ENCODE results near the gene AHCYL1.

- TF ChIP-seq, protein P1, sequence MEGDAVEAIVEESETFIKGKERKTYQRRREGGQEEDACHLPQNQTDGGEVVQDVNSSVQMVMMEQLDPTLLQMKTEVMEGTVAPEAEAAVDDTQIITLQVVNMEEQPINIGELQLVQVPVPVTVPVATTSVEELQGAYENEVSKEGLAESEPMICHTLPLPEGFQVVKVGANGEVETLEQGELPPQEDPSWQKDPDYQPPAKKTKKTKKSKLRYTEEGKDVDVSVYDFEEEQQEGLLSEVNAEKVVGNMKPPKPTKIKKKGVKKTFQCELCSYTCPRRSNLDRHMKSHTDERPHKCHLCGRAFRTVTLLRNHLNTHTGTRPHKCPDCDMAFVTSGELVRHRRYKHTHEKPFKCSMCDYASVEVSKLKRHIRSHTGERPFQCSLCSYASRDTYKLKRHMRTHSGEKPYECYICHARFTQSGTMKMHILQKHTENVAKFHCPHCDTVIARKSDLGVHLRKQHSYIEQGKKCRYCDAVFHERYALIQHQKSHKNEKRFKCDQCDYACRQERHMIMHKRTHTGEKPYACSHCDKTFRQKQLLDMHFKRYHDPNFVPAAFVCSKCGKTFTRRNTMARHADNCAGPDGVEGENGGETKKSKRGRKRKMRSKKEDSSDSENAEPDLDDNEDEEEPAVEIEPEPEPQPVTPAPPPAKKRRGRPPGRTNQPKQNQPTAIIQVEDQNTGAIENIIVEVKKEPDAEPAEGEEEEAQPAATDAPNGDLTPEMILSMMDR (IDR thresholded peaks at IDR 0.05; ENCODE audit: poor library complexity) = no peak
- TF ChIP-seq EZH2phosphoT487 (IDR thresholded peaks at IDR 0.05; ENCODE audit: low read depth, severe bottlenecking, unreplicated experiment) = no peak
Measured at GRCh38 chr1:109985247-109986053, 885 bp downstream of the AHCYL1 start.

Data from hepatocyte (in vitro differentiated cells).